HL-60 (cell line): Measurements from ENCODE around the gene DUSP6.

Experiments used
- TF ChIP-seq, protein P1 (sequence below): IDR thresholded peaks from one replicate; pipeline ENCODE4 v1.5.1; 2011; ENCODE audit warnings: low read length, control low read depth, inconsistent platforms; ENCODE audit not compliant: insufficient read depth
- TF ChIP-seq, protein P2 (sequence below): IDR thresholded peaks from 2 replicates; pipeline ENCODE4 v1.6.1; 2012; ENCODE audit warnings: low read depth; ENCODE audit not compliant: insufficient replicate concordance

DNA sequence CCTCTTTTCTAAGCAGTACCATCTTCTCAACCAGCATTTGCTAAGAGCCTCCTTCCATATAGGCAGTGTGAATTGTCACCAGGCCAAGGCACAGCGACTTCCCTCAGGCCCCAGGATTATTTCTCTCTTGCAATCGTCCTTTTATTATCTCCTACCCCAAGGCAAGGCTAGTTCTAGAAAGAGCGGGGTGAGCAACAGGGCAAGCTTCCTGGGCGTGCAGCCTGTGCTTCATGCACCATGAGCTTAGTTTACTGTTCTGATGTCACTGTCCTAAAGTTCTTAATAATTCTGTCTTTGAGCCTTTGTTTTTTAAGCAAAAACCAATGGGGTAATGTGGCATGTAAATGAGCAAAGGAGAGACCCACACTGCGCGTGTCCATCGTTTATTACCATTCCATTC, 27.9 kb downstream of the DUSP6 start:
- TF ChIP-seq, protein P1, sequence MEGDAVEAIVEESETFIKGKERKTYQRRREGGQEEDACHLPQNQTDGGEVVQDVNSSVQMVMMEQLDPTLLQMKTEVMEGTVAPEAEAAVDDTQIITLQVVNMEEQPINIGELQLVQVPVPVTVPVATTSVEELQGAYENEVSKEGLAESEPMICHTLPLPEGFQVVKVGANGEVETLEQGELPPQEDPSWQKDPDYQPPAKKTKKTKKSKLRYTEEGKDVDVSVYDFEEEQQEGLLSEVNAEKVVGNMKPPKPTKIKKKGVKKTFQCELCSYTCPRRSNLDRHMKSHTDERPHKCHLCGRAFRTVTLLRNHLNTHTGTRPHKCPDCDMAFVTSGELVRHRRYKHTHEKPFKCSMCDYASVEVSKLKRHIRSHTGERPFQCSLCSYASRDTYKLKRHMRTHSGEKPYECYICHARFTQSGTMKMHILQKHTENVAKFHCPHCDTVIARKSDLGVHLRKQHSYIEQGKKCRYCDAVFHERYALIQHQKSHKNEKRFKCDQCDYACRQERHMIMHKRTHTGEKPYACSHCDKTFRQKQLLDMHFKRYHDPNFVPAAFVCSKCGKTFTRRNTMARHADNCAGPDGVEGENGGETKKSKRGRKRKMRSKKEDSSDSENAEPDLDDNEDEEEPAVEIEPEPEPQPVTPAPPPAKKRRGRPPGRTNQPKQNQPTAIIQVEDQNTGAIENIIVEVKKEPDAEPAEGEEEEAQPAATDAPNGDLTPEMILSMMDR: no peak
- TF ChIP-seq, protein P2, sequence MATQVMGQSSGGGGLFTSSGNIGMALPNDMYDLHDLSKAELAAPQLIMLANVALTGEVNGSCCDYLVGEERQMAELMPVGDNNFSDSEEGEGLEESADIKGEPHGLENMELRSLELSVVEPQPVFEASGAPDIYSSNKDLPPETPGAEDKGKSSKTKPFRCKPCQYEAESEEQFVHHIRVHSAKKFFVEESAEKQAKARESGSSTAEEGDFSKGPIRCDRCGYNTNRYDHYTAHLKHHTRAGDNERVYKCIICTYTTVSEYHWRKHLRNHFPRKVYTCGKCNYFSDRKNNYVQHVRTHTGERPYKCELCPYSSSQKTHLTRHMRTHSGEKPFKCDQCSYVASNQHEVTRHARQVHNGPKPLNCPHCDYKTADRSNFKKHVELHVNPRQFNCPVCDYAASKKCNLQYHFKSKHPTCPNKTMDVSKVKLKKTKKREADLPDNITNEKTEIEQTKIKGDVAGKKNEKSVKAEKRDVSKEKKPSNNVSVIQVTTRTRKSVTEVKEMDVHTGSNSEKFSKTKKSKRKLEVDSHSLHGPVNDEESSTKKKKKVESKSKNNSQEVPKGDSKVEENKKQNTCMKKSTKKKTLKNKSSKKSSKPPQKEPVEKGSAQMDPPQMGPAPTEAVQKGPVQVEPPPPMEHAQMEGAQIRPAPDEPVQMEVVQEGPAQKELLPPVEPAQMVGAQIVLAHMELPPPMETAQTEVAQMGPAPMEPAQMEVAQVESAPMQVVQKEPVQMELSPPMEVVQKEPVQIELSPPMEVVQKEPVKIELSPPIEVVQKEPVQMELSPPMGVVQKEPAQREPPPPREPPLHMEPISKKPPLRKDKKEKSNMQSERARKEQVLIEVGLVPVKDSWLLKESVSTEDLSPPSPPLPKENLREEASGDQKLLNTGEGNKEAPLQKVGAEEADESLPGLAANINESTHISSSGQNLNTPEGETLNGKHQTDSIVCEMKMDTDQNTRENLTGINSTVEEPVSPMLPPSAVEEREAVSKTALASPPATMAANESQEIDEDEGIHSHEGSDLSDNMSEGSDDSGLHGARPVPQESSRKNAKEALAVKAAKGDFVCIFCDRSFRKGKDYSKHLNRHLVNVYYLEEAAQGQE: no peak
